Measurements from ENCODE around the gene BICD2. TPM values are rescaled to one million over a fixed set of nuclear protein-coding genes. Genes with fewer than 3 reads are reported as not detected.

Gene BICD2
- total and polyA plus RNA-seq, 2 of the 8 experiments (the other 6 are each of a cell fraction or from before 2014, with no cell fraction given), result 6.6 to 22.8 TPM

GRCh38 chr9:92740969-92741368 lies 23.7 kb downstream of the BICD2 start (continued):
- TF ChIP-seq ASH2L (IDR thresholded peaks at IDR 0.05; ENCODE audit: low read length) (no peak), RBBP5 (IDR thresholded peaks at IDR 0.05; ENCODE audit: borderline replicate concordance, low read depth, low read length) (no peak), POLR2A (IDR thresholded peaks at IDR 0.05; ENCODE audit: control extremely low read depth in 1 of 2, low read depth in 2 of 2, low read length in 2 of 2) (no peak)

Measured in H1 (cell line).